ENCODE results near the gene ST3GAL2.
A peak's percentile ranks its signal among the peaks of the same experiment; 100 is the strongest.
"Not testable (repeated sequence)": the region's sequence is repeated elsewhere in the genome, so short reads cannot be mapped to it uniquely, and the experiment has no call there.

ST3GAL2 gene

GRCh38 chr16:70453892-70454221 is 15.0 kb upstream of the ST3GAL2 start:
- DNase-seq (ENCODE audit: insufficient read length, low spot score) (no peak), FAIRE-seq (peak; percentile 77)
- TF ChIP-seq POLR2A (IDR thresholded peaks at IDR 0.05; ENCODE audit: low read depth, low read length) (no peak; the same call in 1 of the 2 replicates), TAF1 (IDR thresholded peaks at IDR 0.05; ENCODE audit: low read depth, low read length) (no peak), POLR2AphosphoS5 (IDR thresholded peaks at IDR 0.05; ENCODE audit: low read depth, low read length) (no peak), PAX5 (IDR thresholded peaks at IDR 0.05; ENCODE audit: insufficient read depth, low read length, severe bottlenecking) (no peak), POU2F2 (IDR thresholded peaks at IDR 0.05; ENCODE audit: low read depth, low read length) (no peak), SPI1 (IDR thresholded peaks at IDR 0.05; ENCODE audit: low read depth, low read length) (no peak)

- no peak for DNase-seq (ENCODE audit: insufficient read length, low spot score)
- TF ChIP-seq SPI1 (IDR thresholded peaks at IDR 0.05; ENCODE audit: low read depth, low read length) (no peak), POLR2AphosphoS5 (IDR thresholded peaks at IDR 0.05; ENCODE audit: low read depth, low read length) (no peak), POU2F2 (IDR thresholded peaks at IDR 0.05; ENCODE audit: low read depth, low read length) (no peak), TAF1 (IDR thresholded peaks at IDR 0.05; ENCODE audit: low read depth, low read length) (no peak)
- peak; percentile 20 for FAIRE-seq
Observed at GRCh38 chr16:70453117-70453891, 14.4 kb upstream of the ST3GAL2 start.

- DNase-seq (ENCODE audit: insufficient read length, low spot score); FAIRE-seq: not testable (repeated sequence)
Observed at GRCh38 chr16:70451004-70451340, 12.1 kb upstream of the ST3GAL2 start.

- not testable (repeated sequence) for DNase-seq (ENCODE audit: insufficient read length, low spot score); FAIRE-seq
Observed at GRCh38 chr16:70450142-70451003, 11.5 kb upstream of the ST3GAL2 start.

GRCh38 chr16:70448075-70448474 is 9.2 kb upstream of the ST3GAL2 start:
- TF ChIP-seq TAF1 (IDR thresholded peaks at IDR 0.05; ENCODE audit: low read depth, low read length) (no peak), POLR2AphosphoS5 (IDR thresholded peaks at IDR 0.05; ENCODE audit: low read depth, low read length) (no peak), POLR2A (IDR thresholded peaks at IDR 0.05; ENCODE audit: low read depth, low read length) (no peak), SPI1 (IDR thresholded peaks at IDR 0.05; ENCODE audit: low read depth, low read length) (no peak), POU2F2 (IDR thresholded peaks at IDR 0.05; ENCODE audit: low read depth, low read length) (no peak), PAX5 (IDR thresholded peaks at IDR 0.05; ENCODE audit: insufficient read depth, low read length, severe bottlenecking) (no peak)
- FAIRE-seq, result no peak
- no peak for DNase-seq (ENCODE audit: insufficient read length, low spot score)

- FAIRE-seq, result no peak
- TF ChIP-seq POU2F2 (IDR thresholded peaks at IDR 0.05; ENCODE audit: low read depth, low read length), result no peak
- no peak for TF ChIP-seq POLR2AphosphoS5 (IDR thresholded peaks at IDR 0.05; ENCODE audit: low read depth, low read length)
- TF ChIP-seq SPI1 (IDR thresholded peaks at IDR 0.05; ENCODE audit: low read depth, low read length), result 0 out of 2 replicates have a peak, but pooled peaks have one; percentile 13
- DNase-seq (ENCODE audit: insufficient read length, low spot score), result no peak
Observed at GRCh38 chr16:70444249-70445063, 5.6 kb upstream of the ST3GAL2 start.

- TF ChIP-seq PAX5 (IDR thresholded peaks at IDR 0.05; ENCODE audit: insufficient read depth, low read length, severe bottlenecking), result no peak
- no peak for TF ChIP-seq TAF1 (IDR thresholded peaks at IDR 0.05; ENCODE audit: low read depth, low read length)
- TF ChIP-seq POLR2A (IDR thresholded peaks at IDR 0.05; ENCODE audit: low read depth, low read length), result no peak
- no peak for TF ChIP-seq POU2F2 (IDR thresholded peaks at IDR 0.05; ENCODE audit: low read depth, low read length)
- TF ChIP-seq SPI1 (IDR thresholded peaks at IDR 0.05; ENCODE audit: low read depth, low read length), result no peak
- no peak for TF ChIP-seq POLR2AphosphoS5 (IDR thresholded peaks at IDR 0.05; ENCODE audit: low read depth, low read length)
- FAIRE-seq (no peak), DNase-seq (ENCODE audit: insufficient read length, low spot score) (no peak)
Observed at GRCh38 chr16:70442344-70442743, 3.4 kb upstream of the ST3GAL2 start.

GRCh38 chr16:70441406-70441990 is 2.6 kb upstream of the ST3GAL2 start:
- FAIRE-seq (no peak), DNase-seq (ENCODE audit: insufficient read length, low spot score) (no peak)
- TF ChIP-seq SPI1 (IDR thresholded peaks at IDR 0.05; ENCODE audit: low read depth, low read length), result no peak

GRCh38 chr16:70440009-70440692 is 1.3 kb upstream of the ST3GAL2 start:
- TF ChIP-seq POLR2AphosphoS5 (IDR thresholded peaks at IDR 0.05; ENCODE audit: low read depth, low read length), result no peak
- TF ChIP-seq TAF1 (IDR thresholded peaks at IDR 0.05; ENCODE audit: low read depth, low read length), result no peak
- TF ChIP-seq SPI1 (IDR thresholded peaks at IDR 0.05; ENCODE audit: low read depth, low read length), result no peak
- no peak for TF ChIP-seq POU2F2 (IDR thresholded peaks at IDR 0.05; ENCODE audit: low read depth, low read length)
- no peak for TF ChIP-seq PAX5 (IDR thresholded peaks at IDR 0.05; ENCODE audit: insufficient read depth, low read length, severe bottlenecking)
- DNase-seq (ENCODE audit: insufficient read length, low spot score) (no peak), FAIRE-seq (no peak)
